ENCODE measurements around the gene RNF5. TPM values are rescaled to one million over a fixed set of nuclear protein-coding genes. Genes with fewer than 3 reads are reported as not detected.

RNF5 gene
- total RNA-seq, 4 donors from 2014 or later: 54.6 to 98.3 (median 78.1) TPM

- no peaks in the 10 kb centered on the region for H3K9me3 ChIP-seq
- TF ChIP-seq POLR2A (IDR thresholded peaks at IDR 0.05) (no peak), CTCF (IDR thresholded peaks at IDR 0.05 in 4 of 5, conservative IDR thresholded peaks at IDR 0.05 in 1 of 5) (no peak)
- H3K27me3 ChIP-seq: no peaks in the 10 kb centered on the region
- DNase-seq (no peak), ATAC-seq (peak in 1 of 2 donors; percentile 9)
- intact Hi-C loops (cut with DNase I; ENCODE audit: low total_unique reads): loop anchor here (1.0 to 10.0 kb wide), 10 partner anchors 19 to 1138 kb away; partner anchors contain the start of genes B3GALT4, BRD2, CSNK2B and DXO
- H3K27ac ChIP-seq: peak overlapping the region; percentile 92 to 99 (median 96)
- H3K36me3 ChIP-seq: peaks cover 0 to 19% of the 10 kb centered on the region in 2 donors
- in situ Hi-C loops (cut with MboI; ENCODE audit: low sequenced_read_pairs in 4 of 4): loop anchor here in 3 of 4 donors (25.0 kb wide), 6 partner anchors 214 to 1564 kb away; partner anchors contain the start of genes BRD2 (in 3 of the 3), HLA-DMA (in 3 of the 3), APOM (in 2 of the 3) and BAG6 (in 2 of the 3)
- H3K4me3 ChIP-seq: peak overlapping the region; percentile 81 to 99 (median 96)
- H3K4me1 ChIP-seq: peaks cover 35 to 40% of the 10 kb centered on the region in 2 donors
Measured at GRCh38 chr6:32176476-32177182, 1.6 kb upstream of the RNF5 start.

- DNase-seq (no peak), ATAC-seq (peak; percentile 6 to 12)
- intact Hi-C loops (cut with DNase I; ENCODE audit: low total_unique reads) (loop anchor here (1.0 to 10.0 kb wide), 9 partner anchors 18 to 1138 kb away; partner anchors contain the start of genes B3GALT4, BRD2, CSNK2B and DXO), in situ Hi-C loops (cut with MboI; ENCODE audit: low sequenced_read_pairs in 4 of 4) (loop anchor here in 3 of 4 donors (25.0 kb wide), 6 partner anchors 215 to 1565 kb away; partner anchors contain the start of genes BRD2 (in 3 of the 3), HLA-DMA (in 3 of the 3), APOM (in 2 of the 3) and BAG6 (in 2 of the 3))
- Histone ChIP-seq H3K36me3 (peaks cover 0 to 19% of the 10 kb centered on the region in 2 donors), H3K4me3 (peak overlapping the region; percentile 81 to 99 (median 96)), H3K9me3 (no peaks in the 10 kb centered on the region), H3K27me3 (no peaks in the 10 kb centered on the region), H3K27ac (peak overlapping the region; percentile 92 to 99 (median 96)), H3K4me1 (peaks cover 36 to 46% of the 10 kb centered on the region in 2 donors)
- no peak for TF ChIP-seq CTCF (IDR thresholded peaks at IDR 0.05 in 4 of 5, conservative IDR thresholded peaks at IDR 0.05 in 1 of 5)
- peak; percentile 19 to 48 for TF ChIP-seq POLR2A (IDR thresholded peaks at IDR 0.05)
Measured at GRCh38 chr6:32177183-32177787, 920 bp upstream of the RNF5 start.

- DNase-seq (no peak), ATAC-seq (peak in 1 of 2 donors; percentile 6)
- Histone ChIP-seq H3K9me3 (no peaks in the 10 kb centered on the region), H3K27ac (peak overlapping the region; percentile 92 to 99 (median 96)), H3K27me3 (no peaks in the 10 kb centered on the region), H3K4me3 (peak overlapping the region; percentile 67 to 99 (median 96)), H3K36me3 (peaks cover 0 to 19% of the 10 kb centered on the region in 2 donors), H3K4me1 (peaks cover 41 to 49% of the 10 kb centered on the region in 2 donors)
- intact Hi-C loops (cut with DNase I; ENCODE audit: low total_unique reads) (loop anchor here (5.0 to 10.0 kb wide), 6 partner anchors 204 to 1136 kb away; partner anchors contain the start of genes B3GALT4, BRD2, CSNK2B and DXO), in situ Hi-C loops (cut with MboI; ENCODE audit: low sequenced_read_pairs in 4 of 4) (loop anchor here in 3 of 4 donors (25.0 kb wide), 6 partner anchors 216 to 1566 kb away; partner anchors contain the start of genes BRD2 (in 3 of the 3), HLA-DMA (in 3 of the 3), APOM (in 2 of the 3) and BAG6 (in 2 of the 3))
- TF ChIP-seq CTCF (IDR thresholded peaks at IDR 0.05 in 4 of 5, conservative IDR thresholded peaks at IDR 0.05 in 1 of 5): no peak
Measured at GRCh38 chr6:32178547-32179440, 589 bp downstream of the RNF5 start.

All from gastrocnemius medialis (tissue), 4 donors.